ENCODE results near the gene NR2F6. TPM values are rescaled to one million over a fixed set of nuclear protein-coding genes. Genes with fewer than 3 reads are reported as not detected.
A peak's percentile ranks its signal among the peaks of the same experiment; 100 is the strongest.

Gene NR2F6
- polyA plus RNA-seq, 1 donor (not counting 4 experiments of a cell fraction or from before 2014, with no cell fraction given), result 12.3 TPM

DNA sequence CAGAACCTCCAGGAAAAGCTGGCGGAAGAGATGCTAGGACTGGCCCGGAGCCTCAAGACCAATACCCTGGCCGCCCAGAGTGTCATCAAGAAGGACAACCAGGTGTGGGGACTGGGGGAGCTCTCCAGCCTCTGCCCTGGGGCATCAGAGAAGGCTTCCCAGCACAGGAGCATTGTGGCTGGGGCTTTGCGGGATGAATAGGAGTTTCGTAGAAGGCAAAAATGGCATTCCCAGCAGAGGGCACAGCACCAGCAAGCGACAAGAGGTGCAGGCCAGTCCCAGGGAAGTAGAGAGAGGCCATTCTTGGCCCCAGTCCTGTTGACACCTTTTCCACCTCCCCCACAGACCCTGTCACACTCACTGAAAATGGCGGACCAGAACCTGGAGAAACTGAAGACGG is 26.4 kb downstream of the NR2F6 start:
- Histone ChIP-seq H3K9me3 (ENCODE audit: control insufficient read depth, low read depth, low read length) (no peaks in the 10 kb centered on the region), H4K20me1 (ENCODE audit: control insufficient read depth, extremely low read depth, insufficient read depth, low read length) (no peaks in the 10 kb centered on the region), H3K36me3 (ENCODE audit: control insufficient read depth in 2 of 2, extremely low read depth in 1 of 2, insufficient read depth in 2 of 2, low read length in 2 of 2) (peaks cover 2 to 12% of the 10 kb centered on the region in 2 experiments), H3K27me3 (ENCODE audit: control insufficient read depth, extremely low read depth, insufficient read depth, low read length) (no peaks in the 10 kb centered on the region), H3K4me1 (ENCODE audit: control insufficient read depth, extremely low read depth, insufficient read depth, low read length) (peaks cover 14% of the 10 kb centered on the region), H3K9ac (ENCODE audit: control insufficient read depth, extremely low read depth, insufficient read depth, low read length) (no peak overlapping the region), H2AFZ (ENCODE audit: control insufficient read depth, low read length) (no peak overlapping the region), H3K9me1 (ENCODE audit: control insufficient read depth, extremely low read depth, insufficient read depth, low read length) (no peaks in the 10 kb centered on the region), H3K27ac (ENCODE audit: control insufficient read depth, insufficient read depth, low read length) (no peak overlapping the region), H3K79me2 (ENCODE audit: control insufficient read depth, insufficient read depth, low read length) (no peaks in the 10 kb centered on the region), H3K4me2 (ENCODE audit: control insufficient read depth, extremely low read depth, insufficient read depth, low read depth, low read length) (no peak overlapping the region), H3K4me3 (ENCODE audit: control insufficient read depth in 2 of 3, extremely low read depth in 1 of 3, insufficient read depth in 2 of 3, low read depth in 1 of 3, low read length in 3 of 3) (no peak overlapping the region)
- TF ChIP-seq, protein P1, sequence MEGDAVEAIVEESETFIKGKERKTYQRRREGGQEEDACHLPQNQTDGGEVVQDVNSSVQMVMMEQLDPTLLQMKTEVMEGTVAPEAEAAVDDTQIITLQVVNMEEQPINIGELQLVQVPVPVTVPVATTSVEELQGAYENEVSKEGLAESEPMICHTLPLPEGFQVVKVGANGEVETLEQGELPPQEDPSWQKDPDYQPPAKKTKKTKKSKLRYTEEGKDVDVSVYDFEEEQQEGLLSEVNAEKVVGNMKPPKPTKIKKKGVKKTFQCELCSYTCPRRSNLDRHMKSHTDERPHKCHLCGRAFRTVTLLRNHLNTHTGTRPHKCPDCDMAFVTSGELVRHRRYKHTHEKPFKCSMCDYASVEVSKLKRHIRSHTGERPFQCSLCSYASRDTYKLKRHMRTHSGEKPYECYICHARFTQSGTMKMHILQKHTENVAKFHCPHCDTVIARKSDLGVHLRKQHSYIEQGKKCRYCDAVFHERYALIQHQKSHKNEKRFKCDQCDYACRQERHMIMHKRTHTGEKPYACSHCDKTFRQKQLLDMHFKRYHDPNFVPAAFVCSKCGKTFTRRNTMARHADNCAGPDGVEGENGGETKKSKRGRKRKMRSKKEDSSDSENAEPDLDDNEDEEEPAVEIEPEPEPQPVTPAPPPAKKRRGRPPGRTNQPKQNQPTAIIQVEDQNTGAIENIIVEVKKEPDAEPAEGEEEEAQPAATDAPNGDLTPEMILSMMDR (optimal IDR thresholded peaks at IDR 0.05 in 1 of 3, IDR thresholded peaks at IDR 0.05 in 1 of 3, conservative IDR thresholded peaks at IDR 0.05 in 1 of 3; ENCODE audit: extremely low read depth in 1 of 3, insufficient read depth in 2 of 3, low read length in 3 of 3), result no peak
- no peak for TF ChIP-seq EZH2 (IDR thresholded peaks at IDR 0.05; ENCODE audit: low read length)
- dilution Hi-C loops (cut with MboI; ENCODE audit: extremely low pct_ligation_motif_present, low sequenced_read_pairs), result no loop called here
- DNase-seq (ENCODE audit: low read depth, low spot score) (no peak), FAIRE-seq (no peak)

DNA sequence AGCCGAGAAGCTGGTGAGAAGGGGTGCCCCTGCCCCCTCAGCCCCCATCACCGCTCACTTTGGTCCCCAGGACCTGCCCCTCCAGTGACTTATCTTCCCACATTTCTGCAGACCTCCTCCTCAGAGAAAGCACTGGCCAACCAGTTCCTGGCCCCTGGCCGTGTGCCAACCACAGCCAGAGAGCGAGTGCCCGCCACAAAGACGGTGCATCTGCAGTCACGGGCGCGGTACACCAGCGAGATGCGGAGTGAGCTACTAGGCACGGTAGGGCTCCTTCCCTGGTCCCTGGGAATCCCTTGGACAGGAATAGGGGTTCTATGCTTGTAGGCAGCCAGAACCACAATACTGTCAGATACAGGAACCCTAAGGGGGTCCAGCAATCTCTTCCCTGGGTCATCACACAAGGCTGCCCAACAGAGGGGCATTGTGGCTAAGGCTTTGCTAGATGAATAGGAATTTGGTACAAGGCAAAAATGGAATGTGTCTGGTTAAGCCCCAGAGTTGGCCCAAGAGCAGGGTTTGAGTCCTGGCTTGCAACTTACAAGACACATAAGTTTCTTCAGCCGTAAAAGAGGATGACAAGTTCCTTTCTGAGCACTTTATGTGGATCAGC is 29.6 kb downstream of the NR2F6 start:
- Histone ChIP-seq H3K9ac (ENCODE audit: control insufficient read depth, extremely low read depth, insufficient read depth, low read length) (peak overlapping the region; percentile 92), H3K4me2 (ENCODE audit: control insufficient read depth, extremely low read depth, insufficient read depth, low read depth, low read length) (peak overlapping the region; percentile 73), H3K9me1 (ENCODE audit: control insufficient read depth, extremely low read depth, insufficient read depth, low read length) (no peaks in the 10 kb centered on the region), H3K9me3 (ENCODE audit: control insufficient read depth, low read depth, low read length) (no peaks in the 10 kb centered on the region), H3K4me3 (ENCODE audit: control insufficient read depth in 2 of 3, extremely low read depth in 1 of 3, insufficient read depth in 2 of 3, low read depth in 1 of 3, low read length in 3 of 3) (peak overlapping the region; percentile 67 to 82 (median 76)), H2AFZ (ENCODE audit: control insufficient read depth, low read length) (no peak overlapping the region), H4K20me1 (ENCODE audit: control insufficient read depth, extremely low read depth, insufficient read depth, low read length) (no peaks in the 10 kb centered on the region), H3K27me3 (ENCODE audit: control insufficient read depth, extremely low read depth, insufficient read depth, low read length) (no peaks in the 10 kb centered on the region), H3K4me1 (ENCODE audit: control insufficient read depth, extremely low read depth, insufficient read depth, low read length) (peaks cover 15% of the 10 kb centered on the region), H3K27ac (ENCODE audit: control insufficient read depth, insufficient read depth, low read length) (no peak overlapping the region), H3K79me2 (ENCODE audit: control insufficient read depth, insufficient read depth, low read length) (no peaks in the 10 kb centered on the region), H3K36me3 (ENCODE audit: control insufficient read depth in 2 of 2, extremely low read depth in 1 of 2, insufficient read depth in 2 of 2, low read length in 2 of 2) (peaks cover 2 to 26% of the 10 kb centered on the region in 2 experiments)
- dilution Hi-C loops (cut with MboI; ENCODE audit: extremely low pct_ligation_motif_present, low sequenced_read_pairs), result no loop called here
- TF ChIP-seq, protein P1 (optimal IDR thresholded peaks at IDR 0.05 in 1 of 3, IDR thresholded peaks at IDR 0.05 in 1 of 3, conservative IDR thresholded peaks at IDR 0.05 in 1 of 3; ENCODE audit: extremely low read depth in 1 of 3, insufficient read depth in 2 of 3, low read length in 3 of 3), result no peak
- no peak for TF ChIP-seq EZH2 (IDR thresholded peaks at IDR 0.05; ENCODE audit: low read length)
- FAIRE-seq (no peak), DNase-seq (ENCODE audit: low read depth, low spot score) (no peak)

Data from keratinocyte (primary cell).